GM08714 (cell line): ENCODE data around the gene KRTAP10-9.
"Not testable (repeated sequence)": the region's sequence is repeated elsewhere in the genome, so short reads cannot be mapped to it uniquely, and the experiment has no call there.

ENCODE experiments used
- H3K4me3 ChIP-seq: fragments of 200-500 bp; sonication (Bioruptor generic); 2 replicates; pipeline ENCODE4 v1.5.1; 2014; ENCODE audit warnings: mild to moderate bottlenecking, low read length, inconsistent platforms
- ZNF274 ChIP-seq: IDR thresholded peaks from 2 replicates; pipeline ENCODE4 v1.6.1; 2012; ENCODE audit warnings: mild to moderate bottlenecking, low read depth, low read length

KRTAP10-9 gene

DNA sequence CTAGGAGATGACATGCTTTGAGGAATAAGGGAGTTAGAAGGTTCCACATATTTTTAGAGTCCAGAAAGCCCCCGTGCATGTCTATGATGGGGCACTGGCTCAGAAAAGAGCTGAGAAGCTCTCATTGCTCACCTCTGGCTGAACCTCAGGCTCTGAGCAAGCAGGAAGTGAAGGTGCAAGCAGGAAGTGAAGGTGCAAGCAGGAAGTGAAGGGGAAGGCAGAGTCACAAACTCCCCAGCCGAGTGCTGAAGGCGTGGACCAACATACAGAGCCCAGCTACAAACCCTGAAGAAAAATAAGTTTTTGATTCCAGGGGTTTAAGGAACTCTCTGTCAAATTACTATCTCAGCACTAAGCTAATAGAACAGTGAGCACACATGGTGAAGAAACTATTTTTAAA, 8.0 kb upstream of the KRTAP10-9 start:
- H3K4me3 ChIP-seq = no peak overlapping the region
- no peak for TF ChIP-seq ZNF274

DNA sequence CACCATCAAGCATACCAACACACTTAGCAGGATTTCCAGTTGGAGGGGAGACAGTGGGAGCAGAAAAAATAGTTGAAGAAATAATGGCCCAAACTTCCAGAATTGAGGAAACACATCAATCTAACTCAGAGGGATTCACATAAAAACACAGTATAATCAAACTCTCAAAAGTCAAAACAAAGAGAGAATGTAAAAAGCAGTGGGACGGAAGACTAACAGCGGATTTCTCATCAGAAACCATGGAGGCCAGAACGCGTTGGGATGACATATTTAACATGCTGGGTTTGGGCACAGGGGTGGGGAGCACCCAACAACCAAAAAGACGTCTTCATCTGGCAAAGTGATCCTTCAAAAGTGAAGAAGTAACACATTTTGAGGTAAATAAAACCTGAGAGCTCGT, 7.0 kb upstream of the KRTAP10-9 start:
- no peak overlapping the region for H3K4me3 ChIP-seq
- no peak for TF ChIP-seq ZNF274

DNA sequence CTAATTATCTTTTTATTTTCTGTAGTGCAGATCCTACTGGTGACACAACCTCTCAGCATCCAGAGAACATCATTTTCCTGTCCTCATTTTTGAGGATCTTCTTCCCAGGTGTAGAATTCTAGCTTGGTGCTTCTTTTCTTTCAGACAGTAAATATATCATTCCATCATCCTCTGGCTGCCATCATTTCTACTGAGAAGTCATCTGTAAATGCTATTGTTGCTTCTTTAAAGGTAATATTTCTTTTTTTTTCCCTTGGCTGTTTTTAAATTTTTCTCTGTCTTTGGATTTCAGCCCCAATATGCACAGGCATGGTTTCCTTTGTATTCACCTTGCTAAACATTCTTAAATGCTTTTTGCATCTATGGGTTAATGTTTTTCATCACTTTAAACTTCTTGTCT, 3.3 kb upstream of the KRTAP10-9 start:
- no peak for TF ChIP-seq ZNF274
- no peak overlapping the region for H3K4me3 ChIP-seq

DNA sequence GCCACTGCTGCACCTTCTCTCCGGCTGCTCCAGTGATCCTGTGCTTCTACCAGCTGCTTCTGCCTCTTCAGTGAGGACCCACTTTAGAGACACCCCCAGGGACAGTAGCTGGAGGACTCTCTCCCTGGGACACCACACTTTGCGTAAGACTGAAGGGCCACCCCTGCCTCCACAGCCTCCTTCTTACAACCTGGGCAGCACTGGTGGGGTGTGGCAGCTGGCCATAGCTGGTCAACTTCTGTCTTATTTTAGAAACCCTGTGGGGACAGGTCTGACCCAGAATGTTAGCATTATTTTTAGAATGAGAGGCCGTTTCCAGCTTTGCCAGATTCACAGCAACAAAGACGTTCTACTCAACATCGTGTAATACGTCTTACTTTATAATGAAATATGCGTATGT, 1.1 kb upstream of the KRTAP10-9 start:
- no peak for TF ChIP-seq ZNF274
- H3K4me3 ChIP-seq = no peak overlapping the region

DNA sequence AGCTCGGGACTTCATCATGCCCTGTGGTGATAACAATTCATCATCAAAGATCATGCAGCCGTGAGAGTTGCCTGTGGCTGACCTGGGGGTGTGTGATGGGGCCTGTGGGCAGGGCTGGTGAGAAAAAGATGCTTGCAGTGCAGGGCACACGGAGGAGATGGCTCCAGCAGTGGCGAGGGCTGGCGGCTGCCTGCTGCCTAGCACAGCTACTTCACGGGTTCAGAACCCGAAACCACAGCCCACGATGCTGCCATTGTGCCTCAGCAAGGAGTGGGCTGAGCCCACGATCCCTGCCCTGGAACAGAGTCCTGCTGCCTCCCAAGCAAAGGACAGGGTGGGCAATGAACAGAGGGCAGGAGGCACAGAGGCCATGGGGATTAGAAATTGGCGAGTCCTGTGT, 631 bp upstream of the KRTAP10-9 start:
- TF ChIP-seq ZNF274 = no peak
- H3K4me3 ChIP-seq = no peak overlapping the region

DNA sequence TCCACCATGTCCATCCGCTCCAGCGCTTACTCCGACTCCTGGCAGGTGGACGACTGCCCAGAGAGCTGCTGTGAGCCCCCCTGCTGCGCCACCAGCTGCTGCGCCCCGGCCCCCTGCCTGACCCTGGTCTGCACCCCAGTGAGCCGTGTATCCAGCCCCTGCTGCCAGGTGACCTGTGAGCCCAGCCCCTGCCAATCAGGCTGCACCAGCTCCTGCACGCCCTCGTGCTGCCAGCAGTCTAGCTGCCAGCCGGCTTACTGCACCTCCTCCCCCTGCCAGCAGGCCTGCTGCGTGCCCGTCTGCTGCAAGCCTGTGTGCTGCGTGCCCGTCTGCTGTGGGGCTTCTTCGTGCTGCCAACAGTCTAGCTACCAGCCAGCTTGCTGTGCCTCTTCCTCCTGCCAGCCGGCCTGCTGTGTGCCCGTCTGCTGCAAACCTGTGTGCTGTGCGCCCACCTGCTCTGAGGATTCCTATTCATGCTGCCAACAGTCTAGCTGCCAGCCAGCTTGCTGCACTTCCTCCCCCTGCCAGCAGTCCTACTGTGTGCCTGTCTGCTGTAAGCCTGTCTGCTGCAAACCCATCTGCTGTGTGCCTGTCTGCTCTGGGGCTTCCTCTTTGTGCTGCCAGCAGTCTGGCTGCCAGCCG, 409 bp downstream of the KRTAP10-9 start:
- H3K4me3 ChIP-seq = not testable (repeated sequence)

DNA sequence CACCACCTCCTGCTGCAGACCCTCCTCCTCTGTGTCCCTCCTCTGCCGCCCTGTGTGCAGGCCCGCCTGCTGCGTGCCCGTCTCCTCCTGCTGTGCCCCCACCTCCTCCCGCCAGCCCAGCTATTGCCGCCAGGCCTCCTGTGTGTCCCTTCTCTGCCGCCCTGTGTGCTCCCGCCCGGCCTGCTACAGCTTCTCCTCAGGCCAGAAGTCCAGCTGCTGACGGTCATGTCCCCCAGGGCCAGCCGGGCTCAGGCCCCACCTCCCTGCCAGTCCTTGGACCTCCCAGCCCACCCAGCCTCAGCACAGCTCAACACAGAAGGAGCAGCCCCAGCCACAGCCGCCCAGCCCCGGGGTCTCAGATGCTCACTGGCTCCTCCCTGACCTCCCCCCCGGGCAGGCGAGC, 939 bp downstream of the KRTAP10-9 start:
- H3K4me3 ChIP-seq = not testable (repeated sequence)

DNA sequence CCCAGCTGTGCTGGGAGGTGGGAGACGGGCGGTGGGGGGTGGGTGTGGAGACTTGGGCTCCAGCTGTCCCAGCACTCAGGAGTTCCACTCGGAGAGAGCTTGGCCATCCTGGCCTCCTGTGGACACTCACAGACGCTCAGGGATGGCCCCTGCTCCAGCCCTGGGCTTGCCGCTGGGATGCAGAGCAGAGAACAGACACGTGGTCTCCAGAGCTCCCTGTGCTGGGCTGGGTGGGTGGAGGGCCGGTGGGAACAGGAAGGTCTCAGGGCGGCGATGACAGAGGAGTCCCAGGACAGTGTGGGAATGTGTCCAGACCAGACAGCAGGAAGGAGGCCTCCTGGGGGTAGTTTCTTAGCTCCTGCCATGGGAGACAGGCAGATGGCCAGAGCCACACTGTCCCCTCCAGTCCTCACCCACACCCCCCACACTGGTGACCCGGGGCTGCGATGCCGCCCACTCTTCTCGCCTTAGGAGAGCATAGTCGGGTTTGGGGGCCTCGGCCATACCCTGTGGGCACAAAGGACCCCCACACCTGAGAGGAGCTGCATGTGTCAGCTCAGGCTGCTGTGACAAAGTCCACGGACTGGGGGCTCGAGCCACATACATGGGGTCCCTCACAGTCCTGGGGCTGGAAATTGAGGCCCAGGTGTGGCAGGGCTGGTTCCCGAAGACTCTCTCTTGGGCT, 2.0 kb downstream of the KRTAP10-9 start:
- H3K4me3 ChIP-seq = no peak overlapping the region

DNA sequence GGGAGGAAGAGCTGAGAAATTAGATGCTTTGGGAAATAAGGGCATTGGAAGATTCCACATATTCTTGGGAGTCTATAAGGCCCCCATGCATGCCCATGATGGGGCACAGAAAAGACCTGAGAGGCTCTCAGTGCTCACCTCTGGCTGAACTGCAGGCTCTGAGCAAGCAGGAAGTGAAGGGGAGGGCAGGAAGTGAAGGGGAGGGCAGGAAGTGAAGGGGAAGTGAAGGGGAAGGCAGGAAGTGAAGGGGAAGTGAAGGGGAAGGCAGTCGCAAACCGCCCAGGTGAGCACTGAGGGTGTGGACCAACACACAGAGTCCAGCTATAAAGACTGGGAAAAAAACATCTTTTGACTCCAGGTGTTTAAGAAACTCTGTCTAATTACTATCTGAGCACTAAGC, 3.5 kb downstream of the KRTAP10-9 start:
- H3K4me3 ChIP-seq = no peak overlapping the region
- no peak for TF ChIP-seq ZNF274

More for the DNA sequence above, 2.0 kb downstream of the KRTAP10-9 start:
- no peak for TF ChIP-seq ZNF274

DNA sequence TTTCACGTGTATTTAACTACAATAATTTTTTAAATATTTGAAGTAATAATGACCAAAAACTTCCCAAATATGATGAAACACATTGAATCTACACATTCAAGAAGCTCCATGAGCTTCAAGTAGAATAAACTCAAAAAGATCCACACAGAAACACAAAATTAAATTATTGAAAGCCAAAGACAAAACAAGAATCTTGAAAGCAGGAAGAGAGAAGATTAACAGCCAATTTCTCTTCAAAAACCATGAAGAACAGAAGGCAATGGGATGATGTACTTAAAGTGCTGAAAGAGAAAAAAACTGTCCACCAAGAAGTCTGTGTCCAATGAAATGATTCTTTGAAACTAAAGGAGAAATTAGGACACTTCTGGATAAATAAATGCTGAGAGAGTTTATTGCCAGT, 5.2 kb downstream of the KRTAP10-9 start:
- no peak for TF ChIP-seq ZNF274
- no peak overlapping the region for H3K4me3 ChIP-seq

DNA sequence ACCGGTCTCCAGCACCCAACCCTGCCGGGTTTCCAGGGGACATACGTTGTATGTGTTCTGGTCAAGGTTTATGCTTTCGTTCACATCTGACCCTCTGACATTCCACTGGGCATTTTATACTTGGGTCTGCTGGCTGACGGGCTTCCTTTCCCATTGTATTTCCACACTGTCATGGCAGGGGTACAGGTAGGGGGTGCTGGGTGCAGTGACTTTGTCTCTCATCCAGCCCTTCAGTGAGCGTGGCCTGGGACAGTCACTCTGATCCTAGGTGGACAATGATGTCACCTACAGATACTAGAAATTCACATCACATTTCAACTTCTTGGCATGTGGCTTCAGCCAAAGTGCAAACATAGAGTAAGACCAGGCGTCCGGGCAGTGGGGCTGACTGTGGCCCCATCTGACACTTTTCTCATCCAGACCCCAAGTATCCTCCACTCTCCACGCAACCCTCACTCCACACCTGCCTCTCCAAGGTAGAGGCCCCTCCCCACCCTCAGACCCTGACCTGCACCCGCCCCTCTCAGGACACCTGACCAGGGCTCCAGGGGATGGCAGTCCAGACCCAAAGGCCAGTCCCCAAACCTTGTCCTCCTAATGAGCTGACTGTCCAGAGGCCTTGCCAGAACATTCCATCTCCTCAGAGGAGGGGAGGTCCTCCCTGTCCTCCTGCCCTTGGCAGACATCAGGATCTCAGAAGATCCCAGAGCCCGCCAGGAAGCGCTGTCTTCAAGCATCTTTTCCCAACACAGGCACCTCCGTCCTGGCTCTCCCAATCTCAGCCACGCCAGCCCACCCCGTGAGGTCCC, 9.5 kb downstream of the KRTAP10-9 start:
- no peak for TF ChIP-seq ZNF274
- H3K4me3 ChIP-seq = no peak overlapping the region

DNA sequence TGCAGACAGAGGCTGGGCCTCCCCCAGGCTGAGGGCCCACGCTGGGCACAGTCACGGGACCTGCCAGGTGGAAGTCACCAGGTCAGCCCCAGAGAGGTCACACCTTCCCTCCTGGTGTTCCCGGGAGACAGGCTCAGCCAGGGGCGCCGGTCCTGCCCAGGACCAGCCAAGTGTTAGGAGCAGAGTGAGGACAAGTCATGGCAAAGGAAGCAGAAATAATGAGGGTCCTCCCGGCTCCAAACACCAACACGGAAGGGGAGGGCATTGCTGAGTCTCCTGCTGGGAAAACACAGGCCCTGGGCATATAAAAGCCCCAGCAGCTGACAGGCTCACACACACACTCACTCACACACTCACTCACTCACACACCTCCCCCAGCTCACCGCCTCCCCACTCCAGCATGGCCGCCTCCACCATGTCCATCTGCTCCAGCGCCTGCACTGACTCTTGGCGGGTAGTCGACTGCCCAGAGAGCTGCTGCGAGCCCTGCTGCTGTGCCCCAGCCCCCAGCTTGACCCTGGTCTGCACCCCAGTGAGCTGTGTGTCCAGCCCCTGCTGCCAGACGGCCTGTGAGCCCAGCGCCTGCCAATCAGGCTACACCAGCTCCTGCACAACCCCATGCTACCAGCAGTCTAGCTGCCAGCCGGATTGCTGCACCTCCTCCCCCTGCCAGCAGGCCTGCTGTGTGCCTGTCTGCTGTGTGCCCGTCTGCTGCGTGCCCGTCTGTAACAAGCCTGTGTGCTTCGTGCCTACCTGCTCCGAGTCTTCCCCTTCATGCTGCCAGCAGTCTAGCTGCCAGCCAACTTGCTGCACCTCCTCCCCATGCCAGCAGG, 10.3 kb downstream of the KRTAP10-9 start, which contains the start of gene KRTAP10-10:
Gene KRTAP10-10 (plus strand): TSS at position 339 of the 833 bp plus-strand sequence. CDS start 62 bp downstream, at position 401.
- no peak for TF ChIP-seq ZNF274
- H3K4me3 ChIP-seq = no peak within 1 kb of the TSS

DNA sequence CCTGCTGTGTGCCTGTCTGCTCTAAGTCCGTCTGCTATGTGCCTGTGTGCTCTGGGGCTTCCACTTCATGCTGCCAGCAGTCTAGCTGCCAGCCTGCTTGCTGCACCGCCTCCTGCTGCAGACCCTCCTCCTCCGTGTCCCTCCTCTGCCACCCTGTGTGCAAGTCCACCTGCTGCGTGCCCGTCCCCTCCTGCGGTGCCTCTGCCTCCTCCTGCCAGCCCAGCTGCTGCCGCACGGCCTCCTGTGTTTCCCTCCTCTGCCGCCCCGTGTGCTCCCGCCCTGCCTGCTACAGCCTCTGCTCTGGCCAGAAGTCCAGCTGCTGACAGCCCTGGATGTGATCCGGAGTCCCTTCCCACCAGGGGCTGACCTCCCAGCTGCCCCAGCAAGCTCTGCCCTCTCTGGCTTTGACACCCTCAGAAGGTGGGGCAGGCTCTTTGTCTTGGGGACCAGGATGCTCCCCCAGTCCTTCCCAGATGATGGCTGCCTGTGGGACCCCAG, 11.0 kb downstream of the KRTAP10-9 start:
- not testable (repeated sequence) for H3K4me3 ChIP-seq

DNA sequence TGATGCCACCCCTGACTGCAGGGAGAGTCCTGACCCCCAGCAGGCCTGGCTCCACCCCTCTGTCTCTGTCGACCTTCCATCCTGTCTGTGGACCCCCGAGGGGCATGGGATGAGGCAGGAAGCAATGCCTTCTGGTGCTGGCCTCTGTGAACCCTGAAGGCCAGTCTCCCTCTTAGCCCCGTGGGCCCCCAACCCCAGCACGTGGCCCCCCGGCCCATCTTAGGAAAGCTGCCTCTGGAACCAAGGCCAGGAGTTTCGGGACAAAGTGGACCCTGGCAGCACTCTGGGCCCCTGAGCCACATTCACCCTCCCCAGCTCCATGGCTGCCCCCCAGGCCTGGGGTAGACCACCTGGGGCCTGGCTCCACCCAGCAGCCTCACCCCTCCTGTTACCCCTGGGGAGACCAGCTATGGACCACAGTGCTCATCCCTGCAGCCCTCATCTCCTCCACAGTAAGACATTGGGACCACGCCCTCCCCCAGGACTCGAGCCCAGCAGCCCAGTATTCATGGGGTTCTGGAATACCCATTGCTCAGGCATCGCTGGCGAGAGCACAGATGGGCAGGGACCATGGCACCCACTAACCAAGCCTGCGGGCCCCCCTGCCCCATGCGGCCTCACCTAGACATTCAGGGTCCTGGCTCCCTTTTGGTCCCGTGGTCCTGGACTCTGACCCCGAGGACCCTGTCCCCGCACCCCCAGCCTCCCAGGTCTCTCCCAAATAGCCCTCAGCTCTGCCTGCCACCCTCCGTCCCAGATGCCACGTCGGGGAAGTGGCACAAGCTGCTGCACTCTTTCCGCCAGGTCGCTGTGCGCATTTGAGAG, 11.8 kb downstream of the KRTAP10-9 start:
- H3K4me3 ChIP-seq = not testable (repeated sequence)
